Measurements from ENCODE around the gene MRPS26.
A peak's percentile ranks its signal among the peaks of the same experiment; 100 is the strongest.

MRPS26 gene

GRCh38 chr20:3042625-3043024, 3.2 kb upstream of the MRPS26 start:
- no peak for DNase-seq (ENCODE audit: low read depth)
- no peak for TF ChIP-seq CTCF (conservative IDR thresholded peaks at IDR 0.05; ENCODE audit: low read length)

DNA sequence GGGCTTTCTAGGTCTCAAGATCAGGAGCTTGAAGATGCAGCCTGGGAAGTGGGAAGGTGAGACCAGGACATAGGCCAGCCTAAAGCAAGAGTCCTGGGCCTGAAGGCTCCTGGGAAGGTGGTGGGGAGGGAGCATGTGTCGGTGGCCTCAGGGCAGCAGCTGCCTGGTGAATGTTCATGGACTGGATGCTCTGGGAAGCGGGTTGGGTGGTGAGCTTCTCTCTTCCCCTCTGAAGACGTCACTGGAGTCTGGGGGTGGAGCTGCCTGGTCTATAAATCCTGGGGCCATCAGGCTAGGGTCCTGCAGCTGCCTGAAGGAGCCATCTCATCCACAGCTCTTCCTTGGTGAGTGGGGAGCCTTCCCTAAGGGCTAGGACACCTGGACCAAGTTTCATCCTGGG, 2.5 kb upstream of the MRPS26 start, which contains the start of gene GNRH2:
TSS of gene GNRH2 (plus strand) at position 301 of the 400 bp plus-strand sequence. CDS start 793 bp downstream, outside the sequence.
- no peak for TF ChIP-seq CTCF (conservative IDR thresholded peaks at IDR 0.05; ENCODE audit: low read length)
- no peak for DNase-seq (ENCODE audit: low read depth)

More at GRCh38 chr20:3042625-3043024, 3.2 kb upstream of the MRPS26 start:
- H3K4me3 ChIP-seq (ENCODE audit: low read length) = no peak overlapping the region

DNA sequence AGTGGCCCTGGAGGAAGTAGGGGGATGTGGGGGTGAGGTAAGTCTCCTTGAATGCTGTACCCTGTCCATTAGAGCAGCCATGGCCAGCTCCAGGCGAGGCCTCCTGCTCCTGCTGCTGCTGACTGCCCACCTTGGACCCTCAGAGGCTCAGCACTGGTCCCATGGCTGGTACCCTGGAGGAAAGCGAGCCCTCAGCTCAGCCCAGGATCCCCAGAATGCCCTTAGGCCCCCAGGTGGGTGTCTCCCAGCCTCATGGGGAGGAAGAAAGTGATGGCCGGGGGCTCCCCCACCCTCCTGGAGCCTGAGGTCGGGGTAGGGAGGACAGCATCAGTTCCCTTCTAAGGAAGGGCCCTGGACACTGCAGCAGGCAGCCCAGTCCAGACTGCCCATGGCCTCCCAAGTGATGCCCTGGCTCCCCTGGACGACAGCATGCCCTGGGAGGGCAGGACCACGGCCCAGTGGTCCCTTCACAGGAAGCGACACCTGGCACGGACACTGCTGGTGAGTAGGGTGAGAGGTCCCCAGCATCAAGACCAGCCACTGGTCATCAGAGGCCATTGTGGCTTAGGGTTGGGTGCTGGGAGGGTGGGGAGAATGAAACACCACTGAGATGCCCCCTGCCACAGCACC, 1.4 kb upstream of the MRPS26 start:
- no peak for TF ChIP-seq CTCF (conservative IDR thresholded peaks at IDR 0.05; ENCODE audit: low read length)

More for the DNA sequence above, 2.5 kb upstream of the MRPS26 start, which contains the start of gene GNRH2:
- H3K4me3 ChIP-seq (ENCODE audit: low read length) = no peak within 1 kb of the TSS

DNA sequence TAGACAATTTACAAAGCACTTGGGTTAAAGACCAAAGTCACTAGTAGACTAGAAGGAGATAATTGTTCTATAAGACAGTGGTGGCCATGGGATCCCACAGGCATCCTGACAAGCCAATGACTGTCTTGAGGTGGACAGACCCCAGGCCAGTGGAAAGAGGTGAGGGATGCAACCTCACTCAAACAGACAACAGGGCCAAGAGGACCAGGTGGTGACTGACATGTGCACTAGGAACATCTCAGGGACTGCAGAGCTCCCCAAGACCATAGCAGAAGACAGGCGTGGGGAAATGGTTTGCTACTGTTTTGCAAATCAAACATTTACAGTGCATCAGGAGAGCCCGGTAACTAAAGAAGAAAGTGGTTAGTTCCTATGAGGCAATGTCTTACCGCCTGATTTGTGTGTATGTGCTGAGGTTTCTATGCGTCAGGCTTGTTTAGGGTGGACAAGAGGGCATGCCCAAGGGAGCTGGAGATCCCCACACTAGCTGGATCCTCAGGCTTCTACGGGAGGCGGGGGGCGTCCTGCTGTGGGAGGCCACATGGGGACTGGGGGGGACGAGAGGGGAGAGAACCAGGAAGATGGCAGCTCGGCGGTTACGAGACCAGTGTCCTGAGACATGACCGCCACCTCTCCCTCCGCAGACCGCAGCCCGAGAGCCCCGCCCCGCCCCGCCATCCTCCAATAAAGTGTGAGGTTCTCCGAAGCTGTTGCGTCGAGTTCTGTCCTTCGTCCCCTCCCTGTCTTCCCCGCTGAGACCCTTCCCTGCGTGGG, 623 bp upstream of the MRPS26 start:
- TF ChIP-seq CTCF (conservative IDR thresholded peaks at IDR 0.05; ENCODE audit: low read length) = no peak
- DNase-seq (ENCODE audit: low read depth) = peak; percentile 59
- H3K4me3 ChIP-seq (ENCODE audit: low read length) = peak overlapping the region; percentile 79

More for the DNA sequence above, 1.4 kb upstream of the MRPS26 start:
- H3K4me3 ChIP-seq (ENCODE audit: low read length) = no peak overlapping the region
- no peak for DNase-seq (ENCODE audit: low read depth)

- no peak for DNase-seq (ENCODE audit: low read depth)
- peak overlapping the region; percentile 79 for H3K4me3 ChIP-seq (ENCODE audit: low read length)
- no peak for TF ChIP-seq CTCF (conservative IDR thresholded peaks at IDR 0.05; ENCODE audit: low read length)
Observed at GRCh38 chr20:3046677-3047462, 1.0 kb downstream of the MRPS26 start.

GRCh38 chr20:3047486-3048419, 1.9 kb downstream of the MRPS26 start:
- no peak for DNase-seq (ENCODE audit: low read depth)

More at GRCh38 chr20:3047486-3048419, 1.9 kb downstream of the MRPS26 start:
- no peak for TF ChIP-seq CTCF (conservative IDR thresholded peaks at IDR 0.05; ENCODE audit: low read length)
- no peak overlapping the region for H3K4me3 ChIP-seq (ENCODE audit: low read length)

Data from AG10803 (cell line).